Body of pancreas (tissue), 4 donors: Measurements from ENCODE around the gene LGALS1.

Experiments used
- CTCF ChIP-seq, 7 experiments: fragments of 450-650 bp in 4 of 7; fragments of 200-600 bp in 3 of 7; sonication (generic) in 3 of 7; IDR thresholded peaks; one replicate each; pipeline ENCODE4 v1.5.1; 2016 to 2019; ENCODE audit warnings: antibody characterized with exemption in 7 of 7
- POLR2A ChIP-seq, 3 donors: fragments of 450-650 bp; IDR thresholded peaks; one replicate each; pipeline ENCODE4 v1.6.1; 2016; ENCODE audit warnings: antibody characterized with exemption in 3 of 3, mild to moderate bottlenecking in 2 of 3

- TF ChIP-seq POLR2A (IDR thresholded peaks at IDR 0.05): no peak
- TF ChIP-seq CTCF (IDR thresholded peaks at IDR 0.05): no peak
These were observed 25.8 kb downstream of the LGALS1 start for GRCh38 chr22:37701141-37701786.
